MCF 10A (cell line): ENCODE results near the gene DYNC2LI1. TPM values are rescaled to one million over a fixed set of nuclear protein-coding genes. Genes with fewer than 3 reads are reported as not detected.

Experiments
- BruUV-seq: library from RNA; stranded (reverse); fragments of 400-500 nt; replicated peaks from 2 replicates; lab custom pipeline; 2021; lab: Mats Ljungman, UMichigan
- CTCF ChIA-PET: fragments of 300-600 bp; sonication (Branson Sonifier 250); formaldehyde crosslinking; extraction: SDS; loops from one replicate; lab custom pipeline; 2021; ENCODE audit warnings: antibody characterized with exemption, inconsistent platforms; lab: Yijun Ruan, JAX
- POLR2A ChIA-PET: fragments of 300-600, 350-650 bp; sonication (Branson Sonifier 250); formaldehyde crosslinking; extraction: SDS; loops from one replicate; lab custom pipeline; 2020; ENCODE audit warnings: antibody characterized with exemption, inconsistent platforms; lab: Yijun Ruan, JAX
- DNase-seq: peaks from one replicate; pipeline ENCODE4 v3.0.0-alpha.2; 2018; ENCODE audit not compliant: unreplicated experiment
- H3K27ac Mint-ChIP-seq: one replicate; pipeline ENCODE4 v1.8.0; 2022; ENCODE audit warnings: mild to moderate bottlenecking, low read depth, mixed read lengths; ENCODE audit not compliant: unreplicated experiment
- H3K27me3 Mint-ChIP-seq: one replicate; pipeline ENCODE4 v1.8.0; 2022; ENCODE audit warnings: mixed read lengths; ENCODE audit not compliant: insufficient read depth, unreplicated experiment
- H3K36me3 Mint-ChIP-seq: one replicate; pipeline ENCODE4 v1.8.0; 2022; ENCODE audit warnings: mild to moderate bottlenecking, moderate library complexity, mixed read lengths; ENCODE audit not compliant: insufficient read depth, unreplicated experiment
- H3K4me1 Mint-ChIP-seq: one replicate; pipeline ENCODE4 v1.8.0; 2022; ENCODE audit warnings: mixed read lengths; ENCODE audit not compliant: insufficient read depth, unreplicated experiment
- H3K4me3 Mint-ChIP-seq: one replicate; pipeline ENCODE4 v1.8.0; 2022; ENCODE audit warnings: mild to moderate bottlenecking, moderate library complexity, mixed read lengths; ENCODE audit not compliant: unreplicated experiment
- H3K9me3 Mint-ChIP-seq: one replicate; pipeline ENCODE4 v1.8.0; 2022; ENCODE audit warnings: mixed read lengths; ENCODE audit not compliant: unreplicated experiment
- CTCF ChIP-seq: fragments of 200-600 bp; IDR thresholded peaks from one replicate; pipeline ENCODE4 v1.8.0; 2022; ENCODE audit warnings: antibody characterized with exemption, mild to moderate bottlenecking; ENCODE audit not compliant: unreplicated experiment
- intact Hi-C: fragments of 100-400 bp; cut with micrococcal nuclease; formaldehyde crosslinking; loops from 2 replicates; pipeline ENCODE4 v1.14.1; 2022
- total RNA-seq: library from RNA; stranded (reverse); gene quantifications from 2 replicates; pipeline ENCODE4 v1.2.3, GENCODE V29; 2022

Gene DYNC2LI1
- total RNA-seq, 1 experiment from 2014 or later: 13.0 TPM

- BruUV-seq: no TSS peak
- DNase-seq: no peak
- no peaks in the 10 kb centered on the region for H3K4me1 Mint-ChIP-seq
- H3K9me3 Mint-ChIP-seq: no peaks in the 10 kb centered on the region
- peaks cover 29% of the 10 kb centered on the region for H3K36me3 Mint-ChIP-seq
- intact Hi-C loops: no loop called here
- no peak for TF ChIP-seq CTCF
- ChIA-PET CTCF (no interaction called here), POLR2A (interaction anchor here (0.6 to 1.2 kb wide), 2 partner anchors 26 to 102 kb away, joined by 3 to 4 read pairs; partner anchors contain the start of gene DYNC2LI1)
- no peaks in the 10 kb centered on the region for H3K27me3 Mint-ChIP-seq
- no peak overlapping the region for H3K4me3 Mint-ChIP-seq
- H3K27ac Mint-ChIP-seq: no peak overlapping the region
These were observed 27.1 kb downstream of the DYNC2LI1 start for GRCh38 chr2:43800894-43801293.

- H3K27me3 Mint-ChIP-seq: no peaks in the 10 kb centered on the region
- no peaks in the 10 kb centered on the region for H3K9me3 Mint-ChIP-seq
- BruUV-seq: no TSS peak
- DNase-seq: no peak
- ChIA-PET CTCF (interaction anchor here (0.9 kb wide), 1 partner anchor 196 kb away, joined by 3 read pairs; no protein-coding TSS in a partner anchor), POLR2A (no interaction called here)
- no peaks in the 10 kb centered on the region for H3K4me1 Mint-ChIP-seq
- no peak overlapping the region for H3K27ac Mint-ChIP-seq
- H3K4me3 Mint-ChIP-seq: no peak overlapping the region
- peaks cover 31% of the 10 kb centered on the region for H3K36me3 Mint-ChIP-seq
- no peak for TF ChIP-seq CTCF
- intact Hi-C loops: no loop called here
These were observed 28.3 kb downstream of the DYNC2LI1 start for GRCh38 chr2:43802135-43802534.

- TF ChIP-seq CTCF: no peak
- Mint-ChIP-seq H3K9me3 (no peaks in the 10 kb centered on the region), H3K4me1 (no peaks in the 10 kb centered on the region), H3K36me3 (peaks cover 33% of the 10 kb centered on the region), H3K27me3 (no peaks in the 10 kb centered on the region), H3K27ac (no peak overlapping the region), H3K4me3 (no peak overlapping the region)
- POLR2A ChIA-PET: no interaction called here
- CTCF ChIA-PET: no interaction called here
- DNase-seq: peak; percentile 11
- no TSS peak for BruUV-seq
- intact Hi-C loops: no loop called here
These were observed 29.3 kb downstream of the DYNC2LI1 start for GRCh38 chr2:43803113-43803512.

- BruUV-seq: no TSS peak
- DNase-seq: no peak
- Mint-ChIP-seq H3K4me3 (no peak overlapping the region), H3K9me3 (no peaks in the 10 kb centered on the region), H3K27ac (no peak overlapping the region), H3K4me1 (no peaks in the 10 kb centered on the region), H3K36me3 (peaks cover 33% of the 10 kb centered on the region), H3K27me3 (no peaks in the 10 kb centered on the region)
- intact Hi-C loops: no loop called here
- CTCF ChIA-PET: no interaction called here
- POLR2A ChIA-PET: no interaction called here
- no peak for TF ChIP-seq CTCF
These were observed 32.8 kb downstream of the DYNC2LI1 start for GRCh38 chr2:43806719-43807031.
